Measurements from ENCODE around the gene KCNK16.

KCNK16 gene

GRCh38 chr6:39280247-39280731, 42.2 kb downstream of the KCNK16 start:
- no peak for DNase-seq

GRCh38 chr6:39279539-39279938, 43.0 kb downstream of the KCNK16 start:
- DNase-seq = no peak

GRCh38 chr6:39276379-39276995, 46.0 kb downstream of the KCNK16 start:
- DNase-seq = no peak

GRCh38 chr6:39274903-39275302, 47.6 kb downstream of the KCNK16 start:
- no peak for DNase-seq

GRCh38 chr6:39274471-39274870, 48.0 kb downstream of the KCNK16 start:
- DNase-seq = no peak

- no peak for DNase-seq
Measured at GRCh38 chr6:39273406-39273821, 49.1 kb downstream of the KCNK16 start.

- DNase-seq = no peak
Measured at GRCh38 chr6:39269961-39270360, 52.5 kb downstream of the KCNK16 start.

GRCh38 chr6:39268721-39269120, 53.8 kb downstream of the KCNK16 start:
- DNase-seq = no peak

GRCh38 chr6:39268171-39268570, 54.3 kb downstream of the KCNK16 start:
- no peak for DNase-seq

GRCh38 chr6:39266782-39267355, 55.6 kb downstream of the KCNK16 start:
- no peak for DNase-seq

GRCh38 chr6:39266375-39266774, 56.1 kb downstream of the KCNK16 start:
- no peak for DNase-seq

Measured in hypothalamus (tissue), 51 donors.